Right lung (tissue), 5 donors: Measurements from ENCODE around the gene DNAJC5G. TPM values are rescaled to one million over a fixed set of nuclear protein-coding genes. Genes with fewer than 3 reads are reported as not detected.
"Not testable (repeated sequence)": the region's sequence is repeated elsewhere in the genome, so short reads cannot be mapped to it uniquely, and the experiment has no call there.

ENCODE experiments used
- DNase-seq, 2 donors: peaks; one replicate each; pipeline ENCODE4 v3.0.0-alpha.2; 2013
- polyA plus RNA-seq, 5 donors: library from polyadenylated mRNA; unstranded; fragments of 120-200 nt; gene quantifications; one replicate each; pipeline versions ENCODE4 v1.2.1 to v1.2.3, GENCODE V29; 2013; ENCODE audit warnings: inconsistent platforms in 1 of 5, low replicate concordance in 1 of 5; ENCODE audit not compliant: insufficient read length in 5 of 5, insufficient read depth in 1 of 5

The DNAJC5G gene
- polyA plus RNA-seq, 5 donors: 0.14 to 0.53 (median 0.30) TPM; not detected in 1

DNA sequence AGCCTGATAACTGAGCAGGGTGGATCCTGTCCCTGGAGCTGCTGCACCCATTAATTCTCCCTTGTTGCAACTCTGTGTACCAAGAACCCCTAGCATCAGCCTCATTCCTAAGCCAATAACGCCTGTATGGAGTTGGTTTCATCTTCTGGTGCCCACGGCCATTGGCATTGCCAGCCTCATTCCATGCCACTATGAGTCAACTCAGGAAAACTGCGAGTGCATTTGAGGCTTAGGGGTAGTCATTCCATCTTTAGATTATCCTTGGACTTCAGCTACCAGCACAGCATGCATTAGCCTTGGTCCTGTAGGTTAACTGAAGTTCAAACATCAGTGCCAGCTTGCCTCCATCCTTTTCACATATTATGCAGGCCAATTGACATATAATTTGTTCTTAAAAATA, 5.6 kb downstream of the DNAJC5G start:
- DNase-seq: no peak

DNA sequence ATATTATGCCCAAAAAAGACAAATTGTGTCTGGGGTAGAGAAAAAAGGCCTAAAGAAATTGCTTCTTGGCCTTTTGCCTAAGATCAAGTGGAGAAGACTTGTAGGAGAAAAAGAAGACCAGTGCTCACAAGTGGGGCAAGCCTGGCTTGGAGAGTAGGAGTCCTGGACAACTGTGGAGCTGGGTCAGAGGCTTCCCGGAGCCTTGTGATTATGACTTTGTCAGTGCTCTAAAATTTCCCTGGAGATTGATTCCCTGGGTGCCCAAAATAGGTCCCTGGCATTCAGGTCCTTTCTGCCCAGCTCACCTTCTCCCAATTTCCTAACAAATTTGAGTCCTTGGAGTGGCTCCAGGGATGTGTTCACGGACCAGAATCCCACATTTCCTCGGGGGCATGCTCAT, 6.2 kb downstream of the DNAJC5G start:
- DNase-seq: no peak

DNA sequence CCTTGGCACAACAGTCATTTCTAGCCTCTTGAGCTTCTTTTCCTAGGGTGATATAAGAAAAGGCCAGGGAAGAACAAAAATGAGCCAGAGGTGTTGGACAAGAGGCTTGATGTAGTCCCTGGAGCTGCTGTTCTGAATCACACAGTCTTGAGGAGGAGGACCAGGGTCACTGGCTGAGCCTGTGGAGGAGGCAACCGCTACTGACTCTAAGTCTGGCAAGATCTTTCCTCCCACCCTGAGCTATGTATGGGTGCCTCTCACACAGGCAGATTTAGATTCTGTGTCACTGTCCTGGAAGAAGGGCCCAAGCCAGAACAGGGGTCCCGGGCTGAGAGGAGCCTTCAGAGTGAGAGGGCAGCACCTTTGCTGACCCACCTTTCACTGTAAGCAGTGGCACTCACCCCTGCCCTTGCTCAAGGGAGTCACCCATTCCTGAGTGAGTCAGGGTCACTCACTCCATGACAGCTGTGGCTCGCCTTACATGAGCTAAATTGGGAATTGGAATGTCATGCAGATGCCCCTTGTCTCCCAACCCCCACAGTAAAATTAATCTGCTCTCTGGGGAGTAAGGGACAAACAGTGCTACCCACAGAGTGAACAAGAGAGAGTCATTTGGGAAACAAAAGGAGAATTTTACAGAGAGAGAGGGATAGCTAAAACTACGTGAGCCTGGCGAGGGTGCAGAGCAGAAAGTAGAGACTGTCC, 6.8 kb downstream of the DNAJC5G start, which contains the start of gene TRIM54:
TRIM54 (plus strand) TSS at position 575 of the 705 bp plus-strand sequence. CDS start 303 bp downstream, outside the sequence.
- DNase-seq: no peak

DNA sequence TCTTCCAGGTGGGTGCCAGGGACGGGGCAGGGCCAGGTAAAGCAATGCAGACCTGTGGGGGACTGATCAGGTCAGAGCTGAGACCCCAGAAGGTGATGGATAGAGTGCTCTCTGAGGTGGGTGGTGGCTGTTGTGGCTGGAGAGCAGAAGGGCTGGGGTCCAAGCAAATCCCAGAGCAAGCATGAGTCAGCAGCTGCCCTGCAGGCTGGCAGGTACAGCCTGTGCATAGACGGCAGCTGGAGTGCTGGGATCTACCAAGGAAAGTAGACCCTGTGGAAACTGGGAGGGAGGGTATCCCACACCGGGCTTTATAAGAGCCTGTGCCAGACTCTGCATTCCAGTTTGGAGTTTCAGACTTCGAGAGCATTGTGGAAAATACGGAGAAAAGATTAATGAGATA, 7.7 kb downstream of the DNAJC5G start:
- no peak for DNase-seq

DNA sequence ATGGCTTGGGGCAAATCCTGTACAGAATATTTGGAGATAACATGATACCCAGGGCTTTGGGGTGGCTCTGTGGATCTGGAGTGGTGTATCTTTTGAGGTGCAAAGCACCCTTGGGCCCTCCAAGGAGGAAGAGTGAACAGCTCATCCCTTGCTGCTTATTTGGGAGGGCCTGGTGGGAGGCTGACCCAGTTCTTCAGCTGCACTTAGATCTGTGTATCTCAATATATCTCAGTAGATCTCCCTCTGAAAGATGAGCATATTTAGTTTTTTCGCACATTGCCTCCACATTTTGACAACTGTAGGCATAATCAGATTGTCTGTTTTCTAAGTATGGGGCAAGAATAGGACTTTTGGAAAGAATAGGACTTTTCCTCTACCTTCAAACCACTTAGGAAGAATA, 9.8 kb downstream of the DNAJC5G start:
- no peak for DNase-seq

DNA sequence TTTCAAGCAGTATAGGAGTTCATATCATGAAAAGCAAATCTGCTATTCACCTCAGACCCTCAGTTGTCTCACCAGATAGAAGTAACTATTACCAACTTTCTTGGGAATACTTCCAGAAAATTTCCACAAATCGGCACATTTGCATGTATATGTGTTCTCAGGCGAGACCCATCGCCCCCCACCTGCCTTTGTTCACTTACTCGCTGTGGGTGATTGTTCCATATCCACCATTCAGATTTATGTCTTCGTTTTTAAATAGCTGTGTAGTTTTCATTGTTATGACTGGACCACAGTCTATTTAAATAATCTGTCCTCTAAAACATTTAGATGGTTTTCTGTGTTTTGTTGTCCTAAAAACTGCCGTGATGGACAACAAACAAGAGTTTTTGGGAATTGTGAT, 10.2 kb downstream of the DNAJC5G start:
- no peak for DNase-seq

DNA sequence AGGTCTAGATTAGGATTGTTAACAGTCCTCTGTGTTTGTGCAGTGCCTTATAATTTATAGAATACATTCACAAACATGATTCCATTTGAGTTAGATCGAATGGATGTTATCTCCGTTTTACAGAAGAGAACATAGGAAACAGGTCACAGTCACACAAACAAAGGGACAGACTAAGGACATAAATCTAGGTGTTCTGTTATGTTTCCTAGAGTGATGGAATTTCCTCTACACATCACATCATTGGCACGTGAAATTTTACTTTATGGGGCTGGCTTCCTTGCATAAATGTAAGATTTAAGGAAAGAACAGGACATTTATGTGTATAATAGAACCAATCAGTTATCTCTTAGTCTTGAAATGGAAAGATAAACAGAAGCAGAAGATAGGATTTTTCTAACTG, 13.4 kb downstream of the DNAJC5G start:
- DNase-seq: no peak

DNA sequence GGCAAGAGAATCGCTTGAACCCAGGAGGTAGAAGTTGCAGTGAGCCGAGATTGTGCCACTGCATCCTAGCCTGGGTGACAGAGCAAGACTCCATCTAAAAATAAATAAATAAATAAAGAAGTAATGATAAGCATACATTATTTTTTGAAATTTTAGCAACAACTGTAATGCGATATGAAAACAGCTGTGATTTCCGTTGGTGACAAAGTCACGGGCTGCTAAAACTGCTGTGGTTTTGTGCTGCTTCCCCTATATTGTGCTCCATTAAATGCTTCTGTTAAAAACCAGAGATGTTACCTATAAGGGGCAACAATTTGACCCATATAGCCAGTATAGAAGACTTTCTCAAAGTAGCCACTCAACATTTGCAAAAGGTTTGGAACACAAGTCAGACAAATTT, 15.3 kb downstream of the DNAJC5G start:
- no peak for DNase-seq

DNA sequence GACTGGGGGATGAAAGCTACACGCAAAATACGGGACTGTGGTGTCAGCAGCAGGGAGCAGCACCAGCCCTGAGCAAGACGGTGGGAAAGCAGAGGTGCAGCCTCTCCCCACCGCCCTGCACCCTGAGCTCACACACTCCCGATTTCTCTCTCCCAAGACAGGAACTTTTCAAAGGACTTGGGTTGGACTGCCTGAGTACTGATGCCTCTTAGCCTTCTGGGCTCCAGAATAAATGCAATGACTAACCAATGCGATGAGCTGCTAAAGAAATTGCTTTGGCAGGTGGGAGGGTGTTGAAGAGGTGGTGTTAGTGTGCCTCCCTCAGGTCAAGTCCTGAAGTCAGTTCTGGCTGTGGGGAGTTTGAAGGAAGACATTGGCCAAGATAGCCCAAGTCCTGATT, 16.6 kb downstream of the DNAJC5G start:
- DNase-seq: no peak

DNA sequence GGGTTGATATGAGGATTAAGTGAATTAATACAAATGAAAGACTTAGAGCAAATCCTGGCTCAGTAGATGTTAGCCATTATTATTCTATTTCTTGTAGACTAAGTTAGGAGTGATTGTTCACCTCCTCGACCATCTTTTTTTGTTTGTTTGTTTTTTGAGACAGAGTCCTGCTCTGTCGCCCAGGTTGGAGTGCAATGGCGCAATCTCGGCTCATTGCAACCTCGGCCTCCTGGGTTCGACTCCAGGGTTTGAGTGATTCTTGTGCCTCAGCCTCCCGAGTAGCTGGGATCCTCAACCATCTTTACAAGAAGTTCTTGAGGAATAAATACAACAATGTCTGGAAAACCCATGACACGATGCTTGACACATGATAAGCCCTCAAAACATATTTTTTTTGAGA, 19.7 kb downstream of the DNAJC5G start:
- no peak for DNase-seq

DNA sequence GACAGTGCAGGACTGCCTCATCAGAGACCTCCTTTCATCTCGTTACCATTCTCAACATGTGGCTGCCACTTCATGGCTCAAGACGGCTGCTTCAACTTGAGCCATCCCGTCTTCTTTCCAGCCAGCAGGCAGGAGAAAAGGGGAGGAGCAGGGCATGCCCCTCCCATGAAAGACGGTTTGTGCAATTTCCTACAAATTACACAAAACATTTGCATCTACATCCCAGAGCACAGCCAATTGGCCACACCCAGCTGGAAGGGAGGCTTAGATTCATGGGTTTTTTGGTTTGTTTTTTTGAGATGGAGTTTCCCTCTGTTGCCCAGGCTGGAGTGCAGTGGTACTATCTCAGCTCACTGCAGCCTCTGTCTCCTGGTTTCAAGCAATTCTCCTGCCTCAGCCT, 21.2 kb downstream of the DNAJC5G start:
- DNase-seq: no peak

DNA sequence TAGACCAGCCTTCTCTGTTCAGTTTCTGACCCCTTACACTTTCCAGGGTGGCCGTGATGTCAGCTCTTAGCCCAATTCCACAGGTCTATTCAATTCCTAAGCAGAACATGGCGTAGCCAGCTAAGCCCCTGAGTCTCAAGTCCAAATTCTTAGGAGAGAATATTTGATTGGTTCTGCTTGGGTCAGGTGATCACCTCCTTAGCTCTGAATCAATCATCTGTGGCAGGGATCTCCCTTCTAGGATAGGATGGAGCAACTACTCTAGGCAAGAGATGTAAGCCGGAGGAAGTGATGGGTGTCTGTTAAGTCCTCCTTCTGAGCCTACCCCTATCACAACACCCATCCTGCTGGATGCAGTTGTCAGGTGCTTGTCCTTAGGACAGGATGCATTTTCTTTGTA, 22.0 kb downstream of the DNAJC5G start:
- DNase-seq: no peak

DNA sequence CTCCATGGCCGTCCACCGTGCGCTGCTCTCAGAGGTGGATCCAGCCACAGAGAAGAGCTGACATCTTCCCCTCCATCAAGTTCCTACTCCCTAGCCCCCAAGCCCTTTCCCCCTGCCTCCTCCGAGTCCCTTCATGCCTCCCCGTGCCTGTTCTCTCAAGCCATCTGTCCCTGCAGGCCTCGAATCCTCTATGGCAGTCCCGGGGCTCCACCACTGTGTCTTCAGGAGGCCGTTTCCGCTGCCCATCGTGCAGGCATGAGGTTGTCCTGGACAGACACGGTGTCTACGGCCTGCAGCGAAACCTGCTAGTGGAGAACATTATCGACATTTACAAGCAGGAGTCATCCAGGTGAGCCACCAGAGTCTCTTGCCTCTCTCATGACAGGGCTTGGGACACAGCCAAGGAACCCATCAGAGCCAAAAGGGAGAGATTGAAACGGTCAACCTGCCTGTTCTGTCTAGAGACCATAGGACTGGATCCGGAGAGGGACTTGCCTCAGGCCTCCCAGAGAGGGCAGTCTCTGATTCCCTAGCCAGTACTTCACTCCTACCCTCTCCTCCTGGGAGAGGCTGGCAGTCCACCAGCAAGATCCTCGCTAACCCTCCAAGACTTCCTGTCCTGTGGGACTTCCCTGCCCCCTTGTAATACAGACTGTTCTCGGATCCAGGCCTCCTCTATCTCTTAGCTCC, 23.3 kb downstream of the DNAJC5G start:
- DNase-seq: no peak

DNA sequence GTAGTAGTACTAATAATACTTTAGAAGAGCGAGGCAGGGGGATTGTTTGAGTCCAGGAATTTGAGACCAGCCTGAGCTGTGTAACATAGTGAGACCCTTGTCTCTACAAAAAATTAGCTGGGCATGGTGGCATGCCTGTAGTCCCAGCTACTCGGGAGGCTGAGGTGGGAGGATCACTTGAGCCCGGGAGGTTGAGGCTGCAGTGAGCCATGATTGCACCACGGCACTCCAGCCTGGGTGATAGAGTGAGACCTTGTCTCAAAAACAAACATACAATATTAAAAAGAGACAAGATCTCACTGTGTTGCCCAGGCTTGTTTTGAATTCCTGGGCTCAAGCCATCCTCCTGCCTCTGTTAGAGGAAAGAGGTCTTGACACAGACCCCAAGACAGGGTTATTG, 25.4 kb downstream of the DNAJC5G start:
- DNase-seq: not testable (repeated sequence)

DNA sequence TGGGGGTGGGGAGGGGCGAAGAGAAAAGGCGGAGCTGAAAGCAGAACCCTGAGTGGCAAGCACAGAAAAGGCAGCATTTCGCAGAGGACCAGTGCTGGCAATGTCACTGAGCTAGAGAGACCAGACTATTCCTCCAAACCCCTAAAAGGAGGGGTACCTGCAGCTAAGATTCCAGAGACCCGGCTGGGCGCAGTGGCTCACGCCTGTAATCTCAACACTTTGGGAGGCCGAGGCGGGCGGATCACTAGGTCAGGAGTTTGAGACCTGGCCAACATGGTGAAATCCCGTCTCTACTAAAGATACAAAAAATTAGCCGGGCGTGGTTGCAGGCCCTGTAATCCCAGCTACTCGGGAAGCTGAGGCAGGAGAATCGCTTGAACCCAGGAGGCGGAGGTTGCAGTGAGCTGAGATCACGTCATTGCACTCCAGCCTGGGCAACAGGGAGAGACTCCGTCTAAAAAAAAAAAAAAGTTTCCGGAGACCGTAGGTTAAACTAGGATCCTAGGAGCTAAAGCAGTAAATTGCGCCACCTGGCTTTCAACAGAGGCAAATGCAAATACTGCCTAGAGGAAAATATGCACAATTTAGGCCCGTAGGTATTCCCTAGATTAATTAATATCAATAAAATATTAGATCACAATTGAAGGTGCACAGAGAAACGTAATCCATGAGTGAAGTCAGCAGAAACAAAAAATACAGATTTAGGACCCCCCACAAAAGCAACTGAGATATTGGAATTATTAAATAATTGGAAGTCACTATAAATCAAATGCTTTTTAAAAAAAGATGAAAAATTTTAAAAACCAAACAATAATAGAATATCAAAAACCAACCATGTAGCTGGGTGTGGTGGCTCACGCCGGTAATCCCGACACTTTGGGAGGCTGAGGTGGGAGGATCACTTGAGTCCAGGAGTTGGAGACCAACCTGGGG, 28.1 kb downstream of the DNAJC5G start:
- DNase-seq: peak; percentile 28 to 33

DNA sequence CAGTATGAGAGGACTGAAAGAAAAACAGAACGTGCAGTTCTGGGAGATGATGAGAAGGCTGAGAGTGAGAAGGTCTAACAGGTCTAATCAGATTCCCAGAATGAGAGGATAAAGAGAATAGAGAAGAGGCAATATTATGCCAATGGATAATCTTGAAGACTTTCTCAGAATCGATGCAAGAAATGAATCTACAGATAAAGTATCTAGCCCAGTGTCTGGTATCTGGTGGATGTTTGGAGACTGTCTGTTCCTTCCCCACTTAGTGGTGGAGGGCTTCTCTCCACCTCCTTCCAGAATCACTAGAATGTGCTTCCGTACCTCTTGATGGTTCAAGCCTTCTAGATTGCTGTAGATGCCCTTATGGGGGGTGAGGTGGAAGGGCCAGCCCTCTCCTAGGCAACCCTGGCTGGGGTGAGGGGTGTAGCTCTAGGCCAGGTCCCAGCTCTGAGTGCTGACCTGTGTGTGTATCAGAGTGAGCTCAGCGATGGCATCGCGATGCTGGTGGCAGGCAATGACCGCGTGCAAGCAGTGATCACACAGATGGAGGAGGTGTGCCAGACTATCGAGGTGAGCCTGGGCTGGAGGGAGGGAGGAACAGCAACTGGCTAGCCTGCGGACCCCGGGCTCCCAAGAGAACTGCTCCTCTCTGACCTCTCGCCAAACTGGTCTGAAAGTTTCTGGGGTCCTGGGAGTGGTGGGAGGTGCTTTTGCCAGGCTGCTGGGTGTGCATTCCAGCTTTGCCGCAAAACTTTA, 29.4 kb downstream of the DNAJC5G start:
- DNase-seq: no peak

DNA sequence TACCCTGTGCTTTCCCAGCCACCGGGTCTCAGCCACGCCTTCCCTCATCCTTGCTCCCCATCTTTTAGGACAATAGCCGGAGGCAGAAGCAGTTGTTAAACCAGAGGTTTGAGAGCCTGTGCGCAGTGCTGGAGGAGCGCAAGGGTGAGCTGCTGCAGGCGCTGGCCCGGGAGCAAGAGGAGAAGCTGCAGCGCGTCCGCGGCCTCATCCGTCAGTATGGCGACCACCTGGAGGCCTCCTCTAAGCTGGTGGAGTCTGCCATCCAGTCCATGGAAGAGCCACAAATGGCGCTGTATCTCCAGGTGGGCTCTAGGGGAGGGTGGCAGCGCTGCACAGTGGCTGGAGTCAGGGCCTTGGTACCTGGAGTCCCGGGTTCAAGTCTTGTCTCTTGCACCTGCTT, 30.3 kb downstream of the DNAJC5G start:
- DNase-seq: no peak

DNA sequence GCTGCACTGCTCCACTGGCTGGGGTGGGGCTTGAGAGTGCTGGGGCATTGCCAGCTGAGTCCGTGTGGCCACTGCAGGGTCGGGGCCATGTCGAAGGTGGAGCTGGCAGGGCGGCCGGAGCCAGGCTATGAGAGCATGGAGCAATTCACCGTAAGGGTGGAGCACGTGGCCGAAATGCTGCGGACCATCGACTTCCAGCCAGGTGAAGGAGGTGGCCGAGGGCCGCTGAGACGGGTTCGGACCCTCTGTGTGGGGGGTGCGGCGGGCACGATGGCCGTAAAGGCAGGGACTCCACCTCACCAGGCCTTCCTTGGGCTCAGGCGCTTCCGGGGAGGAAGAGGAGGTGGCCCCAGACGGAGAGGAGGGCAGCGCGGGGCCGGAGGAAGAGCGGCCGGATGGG, 30.9 kb downstream of the DNAJC5G start:
- no peak for DNase-seq

DNA sequence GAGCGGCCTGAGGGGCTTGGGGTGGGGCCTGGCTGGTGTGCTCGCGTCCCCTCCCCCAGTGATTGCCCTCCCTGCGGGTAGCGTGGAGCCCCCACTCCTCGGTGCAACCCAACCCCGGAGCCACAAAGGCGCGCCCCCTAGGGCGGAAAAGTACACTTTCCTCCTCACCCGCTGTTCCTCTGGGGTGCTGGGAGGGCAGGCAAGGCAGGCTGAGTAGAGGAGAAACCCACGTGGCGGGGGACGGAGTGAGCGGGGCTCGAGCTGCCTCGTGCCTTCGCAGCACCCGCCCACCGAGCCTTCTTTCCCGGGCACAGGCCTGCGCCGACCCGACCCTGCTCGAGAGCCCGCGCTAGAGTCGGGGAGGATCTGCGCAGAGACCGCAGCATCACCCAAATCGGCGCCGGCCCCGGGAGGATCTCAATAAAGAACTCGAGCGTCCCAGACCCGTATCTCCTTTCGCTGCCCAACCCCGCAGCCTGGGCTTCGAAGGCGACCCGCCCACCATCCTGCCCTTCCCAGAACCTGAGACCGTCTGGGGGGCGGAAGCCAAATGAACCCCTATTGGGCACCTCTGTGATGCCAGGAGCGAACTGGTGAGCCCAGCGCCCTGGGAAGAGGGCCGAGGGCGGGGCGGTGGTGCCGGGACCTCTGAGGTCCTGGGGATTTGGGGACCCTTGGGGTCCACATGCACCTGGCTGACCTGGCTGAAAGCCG, 31.5 kb downstream of the DNAJC5G start:
- no peak for DNase-seq

DNA sequence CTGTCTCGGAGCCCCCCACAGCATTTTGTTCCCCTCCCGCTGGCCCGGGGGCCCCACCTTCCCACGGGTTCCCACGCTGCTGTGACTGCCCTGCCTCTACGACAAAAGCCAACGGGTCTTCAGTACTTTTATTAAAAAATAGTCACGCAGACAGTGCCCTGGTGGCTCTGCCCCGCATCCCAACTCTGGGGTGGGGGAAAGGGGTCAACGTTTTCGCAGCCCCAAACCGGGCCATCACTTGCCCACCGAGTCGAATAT, 32.0 kb downstream of the DNAJC5G start:
- no peak for DNase-seq
